Activated CD8-positive, alpha-beta memory T cell treated with anti-CD3 and anti-CD28 coated beads for 36 hours (primary cell): ENCODE results near the gene ANP32A. TPM values are rescaled to one million over a fixed set of nuclear protein-coding genes. Genes with fewer than 3 reads are reported as not detected.

Experiments
- CTCF ChIA-PET: fragments of 350-600 bp; sonication (Branson Sonifier 250); formaldehyde crosslinking; loops from one replicate; lab custom pipeline; 2021; ENCODE audit warnings: antibody characterized with exemption; lab: Charles Lee
- POLR2A ChIA-PET: fragments of 350-600 bp; sonication (Branson Sonifier 250); formaldehyde crosslinking; loops from one replicate; lab custom pipeline; 2021; ENCODE audit warnings: antibody characterized with exemption; lab: Charles Lee
- total RNA-seq, 2 experiments: library from RNA; stranded (reverse); gene quantifications; one replicate each; pipeline ENCODE4 v1.2.3, GENCODE V29; 2021

ANP32A gene
- total RNA-seq, 2 experiments from 2014 or later = 265 to 270 TPM

- POLR2A ChIA-PET = interaction anchor here (0.5 to 2.2 kb wide), 2 partner anchors 10 to 28 kb away, joined by 3 to 7 read pairs; no protein-coding TSS in a partner anchor
- CTCF ChIA-PET = no interaction called here
These were observed 29.8 kb downstream of the ANP32A start for GRCh38 chr15:68790910-68791309.

GRCh38 chr15:68790242-68790575 lies 30.5 kb downstream of the ANP32A start:
- CTCF ChIA-PET = no interaction called here
- POLR2A ChIA-PET = no interaction called here

GRCh38 chr15:68789534-68790241 lies 31.0 kb downstream of the ANP32A start:
- POLR2A ChIA-PET = no interaction called here
- CTCF ChIA-PET = no interaction called here

- POLR2A ChIA-PET = interaction anchor here (0.6 kb wide), 1 partner anchor 99 kb away, joined by 3 read pairs; no protein-coding TSS in a partner anchor
- CTCF ChIA-PET = interaction anchor here (1.2 kb wide), 1 partner anchor 87 kb away, joined by 4 read pairs; no protein-coding TSS in a partner anchor
These were observed 31.6 kb downstream of the ANP32A start for GRCh38 chr15:68789091-68789490.

GRCh38 chr15:68788264-68788624 lies 32.5 kb downstream of the ANP32A start:
- CTCF ChIA-PET = interaction anchor here (1.2 kb wide), 1 partner anchor 88 kb away, joined by 4 read pairs; no protein-coding TSS in a partner anchor

GRCh38 chr15:68787609-68788263 lies 33.0 kb downstream of the ANP32A start:
- POLR2A ChIA-PET = no interaction called here

More at GRCh38 chr15:68788264-68788624, 32.5 kb downstream of the ANP32A start:
- POLR2A ChIA-PET = interaction anchor here (0.6 kb wide), 1 partner anchor 98 kb away, joined by 3 read pairs; no protein-coding TSS in a partner anchor

GRCh38 chr15:68786753-68787152 lies 33.9 kb downstream of the ANP32A start:
- CTCF ChIA-PET = interaction anchor here (0.9 to 1.4 kb wide), 2 partner anchors 16 to 29 kb away, joined by 3 read pairs; no protein-coding TSS in a partner anchor

More at GRCh38 chr15:68787609-68788263, 33.0 kb downstream of the ANP32A start:
- CTCF ChIA-PET = interaction anchor here (1.2 kb wide), 1 partner anchor 88 kb away, joined by 4 read pairs; no protein-coding TSS in a partner anchor

GRCh38 chr15:68785541-68785940 lies 35.2 kb downstream of the ANP32A start:
- POLR2A ChIA-PET = no interaction called here

More at GRCh38 chr15:68786753-68787152, 33.9 kb downstream of the ANP32A start:
- POLR2A ChIA-PET = no interaction called here

GRCh38 chr15:68784206-68784605 lies 36.5 kb downstream of the ANP32A start:
- ChIA-PET CTCF (interaction anchor here (0.7 to 2.3 kb wide), 5 partner anchors 23 to 92 kb away, joined by 3 to 11 read pairs (median 4); no protein-coding TSS in a partner anchor), POLR2A (interaction anchor here (0.6 to 1.4 kb wide), 2 partner anchors 34 to 220 kb away, joined by 4 to 5 read pairs; no protein-coding TSS in a partner anchor)

More at GRCh38 chr15:68785541-68785940, 35.2 kb downstream of the ANP32A start:
- CTCF ChIA-PET = interaction anchor here (1.0 to 1.5 kb wide), 2 partner anchors 28 to 31 kb away, joined by 3 to 4 read pairs; no protein-coding TSS in a partner anchor

- CTCF ChIA-PET = interaction anchor here (0.7 to 2.3 kb wide), 6 partner anchors 24 to 235 kb away, joined by 3 to 11 read pairs (median 4); no protein-coding TSS in a partner anchor
- POLR2A ChIA-PET = interaction anchor here (1.4 kb wide), 1 partner anchor 35 kb away, joined by 5 read pairs; no protein-coding TSS in a partner anchor
These were observed 37.3 kb downstream of the ANP32A start for GRCh38 chr15:68783226-68784058.

- CTCF ChIA-PET = interaction anchor here (0.9 to 2.3 kb wide), 3 partner anchors 13 to 234 kb away, joined by 3 to 11 read pairs (median 3); no protein-coding TSS in a partner anchor
- POLR2A ChIA-PET = interaction anchor here (1.4 kb wide), 1 partner anchor 36 kb away, joined by 5 read pairs; no protein-coding TSS in a partner anchor
These were observed 38.0 kb downstream of the ANP32A start for GRCh38 chr15:68782589-68783161.

- CTCF ChIA-PET = interaction anchor here (0.9 kb wide), 1 partner anchor 14 kb away, joined by 3 read pairs; no protein-coding TSS in a partner anchor
- POLR2A ChIA-PET = interaction anchor here (0.9 kb wide), 1 partner anchor 38 kb away, joined by 5 read pairs; the partner anchor contains the start of gene ANP32A
These were observed 38.7 kb downstream of the ANP32A start for GRCh38 chr15:68781766-68782588.

- ChIA-PET POLR2A (interaction anchor here (0.9 kb wide), 1 partner anchor 39 kb away, joined by 5 read pairs; the partner anchor contains the start of gene ANP32A), CTCF (no interaction called here)
These were observed 39.5 kb downstream of the ANP32A start for GRCh38 chr15:68781217-68781616.

GRCh38 chr15:68778876-68779275 lies 41.8 kb downstream of the ANP32A start:
- ChIA-PET POLR2A (interaction anchor here (0.7 kb wide), 1 partner anchor 61 kb away, joined by 3 read pairs; no protein-coding TSS in a partner anchor), CTCF (no interaction called here)

GRCh38 chr15:68776477-68777270 lies 44.0 kb downstream of the ANP32A start:
- POLR2A ChIA-PET = no interaction called here
- CTCF ChIA-PET = no interaction called here
